ENCODE measurements around the gene ELP5.
"Not testable (repeated sequence)": the region's sequence is repeated elsewhere in the genome, so short reads cannot be mapped to it uniquely, and the experiment has no call there.

ELP5 gene

DNA sequence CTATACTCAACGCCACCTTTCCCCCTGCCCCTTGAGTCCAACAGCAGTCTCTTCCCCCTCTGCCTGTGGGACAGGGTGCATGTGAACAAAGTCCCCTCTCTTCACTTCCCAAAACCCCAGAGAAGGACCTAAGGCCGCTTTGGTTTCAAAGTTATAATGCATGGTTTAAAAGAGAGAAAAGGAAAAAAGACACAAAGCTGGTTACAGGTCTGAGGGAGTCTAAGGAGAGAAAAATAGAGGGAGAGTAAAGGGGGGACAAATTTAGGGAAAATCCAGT lies 8.6 kb upstream of the ELP5 start:
- no peaks in the 10 kb centered on the region for H4K20me1 ChIP-seq (ENCODE audit: insufficient read depth, low read length)
- no peak for TF ChIP-seq EZH2phosphoT487 (IDR thresholded peaks at IDR 0.05; ENCODE audit: low read depth)
- TF ChIP-seq, protein P1, sequence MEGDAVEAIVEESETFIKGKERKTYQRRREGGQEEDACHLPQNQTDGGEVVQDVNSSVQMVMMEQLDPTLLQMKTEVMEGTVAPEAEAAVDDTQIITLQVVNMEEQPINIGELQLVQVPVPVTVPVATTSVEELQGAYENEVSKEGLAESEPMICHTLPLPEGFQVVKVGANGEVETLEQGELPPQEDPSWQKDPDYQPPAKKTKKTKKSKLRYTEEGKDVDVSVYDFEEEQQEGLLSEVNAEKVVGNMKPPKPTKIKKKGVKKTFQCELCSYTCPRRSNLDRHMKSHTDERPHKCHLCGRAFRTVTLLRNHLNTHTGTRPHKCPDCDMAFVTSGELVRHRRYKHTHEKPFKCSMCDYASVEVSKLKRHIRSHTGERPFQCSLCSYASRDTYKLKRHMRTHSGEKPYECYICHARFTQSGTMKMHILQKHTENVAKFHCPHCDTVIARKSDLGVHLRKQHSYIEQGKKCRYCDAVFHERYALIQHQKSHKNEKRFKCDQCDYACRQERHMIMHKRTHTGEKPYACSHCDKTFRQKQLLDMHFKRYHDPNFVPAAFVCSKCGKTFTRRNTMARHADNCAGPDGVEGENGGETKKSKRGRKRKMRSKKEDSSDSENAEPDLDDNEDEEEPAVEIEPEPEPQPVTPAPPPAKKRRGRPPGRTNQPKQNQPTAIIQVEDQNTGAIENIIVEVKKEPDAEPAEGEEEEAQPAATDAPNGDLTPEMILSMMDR (IDR thresholded peaks at IDR 0.05; ENCODE audit: low read depth, low read length), result no peak
- H2AFZ ChIP-seq (ENCODE audit: low read depth, low read length), result no peak overlapping the region
- H3K4me1 ChIP-seq (ENCODE audit: low read length), result peaks cover 23% of the 10 kb centered on the region
- H3K27ac ChIP-seq (ENCODE audit: low read length), result peak overlapping the region; percentile 86; the same call in 1 of the 2 replicates
- peak overlapping the region; percentile 94 for H3K4me3 ChIP-seq (ENCODE audit: low read length)
- H3K79me2 ChIP-seq (ENCODE audit: low read length), result peaks cover 49% of the 10 kb centered on the region
- peaks cover 2% of the 10 kb centered on the region for H3K36me3 ChIP-seq (replicated peaks; ENCODE audit: low read depth, low read length)
- peak overlapping the region; percentile 96 for H3K4me2 ChIP-seq (ENCODE audit: low read length)
- H3K9ac ChIP-seq (ENCODE audit: low read length), result peak overlapping the region; percentile 89; the same call in 1 of the 2 replicates
- no peaks in the 10 kb centered on the region for H3K27me3 ChIP-seq (ENCODE audit: low read depth, low read length)
- H3K9me3 ChIP-seq (ENCODE audit: insufficient read depth, low read length), result no peaks in the 10 kb centered on the region

DNA sequence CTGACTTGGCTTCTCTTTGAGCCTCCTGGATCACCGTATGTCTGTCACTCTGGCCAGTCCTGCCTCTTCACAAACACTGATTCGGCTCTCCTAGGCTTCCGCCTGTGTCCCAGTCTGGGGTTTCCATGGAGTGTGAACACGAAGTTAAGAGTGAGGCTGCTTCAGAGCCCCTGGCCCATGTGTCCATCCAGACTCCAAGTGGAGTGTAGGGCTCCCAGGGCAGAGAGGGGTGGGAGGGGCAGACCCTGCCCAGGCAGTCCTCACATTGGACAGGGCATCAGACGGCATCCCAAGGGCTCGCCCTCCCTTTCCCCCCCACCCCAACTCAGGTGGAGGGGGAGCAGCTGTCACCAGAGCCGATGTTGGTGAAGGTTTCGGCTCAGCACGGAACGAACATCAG lies 8.2 kb upstream of the ELP5 start:
- not testable (repeated sequence) for H3K27ac ChIP-seq (ENCODE audit: low read length); H3K27me3 ChIP-seq (ENCODE audit: low read depth, low read length); H3K36me3 ChIP-seq (replicated peaks; ENCODE audit: low read depth, low read length); H3K9ac ChIP-seq (ENCODE audit: low read length); H4K20me1 ChIP-seq (ENCODE audit: insufficient read depth, low read length); H3K9me3 ChIP-seq (ENCODE audit: insufficient read depth, low read length); H2AFZ ChIP-seq (ENCODE audit: low read depth, low read length); H3K4me2 ChIP-seq (ENCODE audit: low read length); H3K4me3 ChIP-seq (ENCODE audit: low read length)
- Histone ChIP-seq H3K79me2 (ENCODE audit: low read length) (peaks cover 49% of the 10 kb centered on the region), H3K4me1 (ENCODE audit: low read length) (peaks cover 25% of the 10 kb centered on the region)

DNA sequence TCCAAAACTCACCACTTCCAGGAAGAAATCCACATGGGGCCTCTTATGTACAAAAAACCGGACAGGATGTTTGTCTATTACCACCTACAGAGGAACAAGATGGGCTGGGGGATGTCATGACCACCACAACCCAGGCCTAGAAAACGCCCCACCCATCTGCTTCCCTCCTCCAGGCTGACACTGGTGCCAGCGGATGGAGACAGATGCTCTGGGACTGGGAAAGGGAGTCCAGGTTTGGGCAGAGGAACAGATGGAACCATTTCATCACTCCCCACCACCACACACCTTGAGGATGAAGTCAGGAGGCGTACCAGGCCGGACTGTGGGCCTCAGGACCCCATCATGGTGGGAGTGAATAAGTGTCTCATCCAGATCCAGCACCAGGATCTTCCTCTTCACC lies 5.2 kb upstream of the ELP5 start:
- Histone ChIP-seq H3K79me2 (ENCODE audit: low read length) (peaks cover 61% of the 10 kb centered on the region), H2AFZ (ENCODE audit: low read depth, low read length) (no peak overlapping the region), H3K9me3 (ENCODE audit: insufficient read depth, low read length) (no peaks in the 10 kb centered on the region), H3K4me2 (ENCODE audit: low read length) (no peak overlapping the region), H3K4me3 (ENCODE audit: low read length) (no peak overlapping the region), H3K4me1 (ENCODE audit: low read length) (peaks cover 14% of the 10 kb centered on the region), H3K36me3 (replicated peaks; ENCODE audit: low read depth, low read length) (peaks cover 5% of the 10 kb centered on the region), H3K27ac (ENCODE audit: low read length) (no peak overlapping the region), H3K27me3 (ENCODE audit: low read depth, low read length) (no peaks in the 10 kb centered on the region), H4K20me1 (ENCODE audit: insufficient read depth, low read length) (peaks cover 8% of the 10 kb centered on the region), H3K9ac (ENCODE audit: low read length) (no peak overlapping the region)
- TF ChIP-seq, protein P1 (IDR thresholded peaks at IDR 0.05; ENCODE audit: low read depth, low read length), result no peak
- no peak for TF ChIP-seq EZH2phosphoT487 (IDR thresholded peaks at IDR 0.05; ENCODE audit: low read depth)

DNA sequence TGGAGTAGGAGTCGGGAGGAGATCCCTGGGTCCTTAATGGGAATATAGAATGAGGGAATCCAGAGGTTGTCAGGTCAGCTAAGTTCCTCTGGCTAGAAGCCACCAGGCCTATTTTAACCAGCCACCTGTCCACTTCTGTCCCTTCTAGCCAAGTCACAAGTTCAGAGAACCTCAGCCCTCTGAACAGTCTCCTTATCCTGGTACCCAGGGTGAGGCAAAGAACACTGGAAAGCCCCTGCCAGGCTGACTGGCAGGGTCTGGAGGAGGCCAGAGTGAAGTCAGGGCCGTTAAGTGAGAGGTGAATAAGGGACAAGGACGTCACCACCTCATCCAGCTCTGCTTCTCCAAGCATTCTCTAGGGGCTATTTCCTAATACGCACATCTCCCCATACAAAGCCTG lies 3.2 kb upstream of the ELP5 start:
- H3K36me3 ChIP-seq (replicated peaks; ENCODE audit: low read depth, low read length), result peaks cover 3% of the 10 kb centered on the region
- H3K4me3 ChIP-seq (ENCODE audit: low read length), result no peak overlapping the region
- peaks cover 8% of the 10 kb centered on the region for H4K20me1 ChIP-seq (ENCODE audit: insufficient read depth, low read length)
- H3K9me3 ChIP-seq (ENCODE audit: insufficient read depth, low read length), result no peaks in the 10 kb centered on the region
- peaks cover 69% of the 10 kb centered on the region for H3K79me2 ChIP-seq (ENCODE audit: low read length)
- H3K4me1 ChIP-seq (ENCODE audit: low read length), result peaks cover 16% of the 10 kb centered on the region
- no peaks in the 10 kb centered on the region for H3K27me3 ChIP-seq (ENCODE audit: low read depth, low read length)
- peak overlapping the region; percentile 95 for H3K4me2 ChIP-seq (ENCODE audit: low read length)
- H3K9ac ChIP-seq (ENCODE audit: low read length), result no peak overlapping the region
- no peak overlapping the region for H3K27ac ChIP-seq (ENCODE audit: low read length)
- no peak overlapping the region for H2AFZ ChIP-seq (ENCODE audit: low read depth, low read length)
- TF ChIP-seq EZH2phosphoT487 (IDR thresholded peaks at IDR 0.05; ENCODE audit: low read depth), result no peak
- TF ChIP-seq, protein P1 (IDR thresholded peaks at IDR 0.05; ENCODE audit: low read depth, low read length), result no peak

DNA sequence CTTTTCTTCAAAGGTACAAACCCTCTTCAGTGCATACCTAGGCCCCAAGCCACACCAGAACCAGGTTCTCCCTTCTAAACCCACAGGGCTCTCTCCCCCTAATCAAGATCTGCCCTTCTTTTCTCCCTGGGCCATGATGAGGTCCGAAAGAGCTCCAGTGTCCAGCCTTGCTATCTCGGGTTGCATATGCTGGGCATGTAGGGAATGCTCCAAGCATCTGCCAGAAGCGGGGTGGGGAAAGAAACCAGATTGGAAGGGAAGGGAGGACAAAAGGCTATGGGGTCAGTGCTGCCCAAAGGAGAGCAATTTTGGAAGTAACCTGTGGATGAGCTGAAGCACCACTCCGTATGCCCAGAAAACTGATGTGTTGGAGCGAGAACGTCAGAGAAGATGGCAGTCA lies 2.8 kb upstream of the ELP5 start:
- Histone ChIP-seq H4K20me1 (ENCODE audit: insufficient read depth, low read length) (peaks cover 8% of the 10 kb centered on the region), H3K9me3 (ENCODE audit: insufficient read depth, low read length) (no peaks in the 10 kb centered on the region), H2AFZ (ENCODE audit: low read depth, low read length) (no peak overlapping the region), H3K79me2 (ENCODE audit: low read length) (peaks cover 69% of the 10 kb centered on the region), H3K4me3 (ENCODE audit: low read length) (peak overlapping the region; percentile 98), H3K27me3 (ENCODE audit: low read depth, low read length) (no peaks in the 10 kb centered on the region), H3K9ac (ENCODE audit: low read length) (peak overlapping the region; percentile 98; the same call in 1 of the 2 replicates), H3K4me1 (ENCODE audit: low read length) (peaks cover 16% of the 10 kb centered on the region), H3K27ac (ENCODE audit: low read length) (no peak overlapping the region), H3K4me2 (ENCODE audit: low read length) (peak overlapping the region; percentile 95), H3K36me3 (replicated peaks; ENCODE audit: low read depth, low read length) (peaks cover 6% of the 10 kb centered on the region)
- TF ChIP-seq, protein P1 (IDR thresholded peaks at IDR 0.05; ENCODE audit: low read depth, low read length), result no peak
- no peak for TF ChIP-seq EZH2phosphoT487 (IDR thresholded peaks at IDR 0.05; ENCODE audit: low read depth)
